Naive thymus-derived CD8-positive, alpha-beta T cell (primary cell): ENCODE data around the gene TXLNG. TPM values are rescaled to one million over a fixed set of nuclear protein-coding genes. Genes with fewer than 3 reads are reported as not detected.
A peak's percentile ranks its signal among the peaks of the same experiment; 100 is the strongest.

Experiments used
- ATAC-seq, 2 donors: fragments of 150-1000 bp; cut with Tn5 transposase in 1 of 2; sonication (Bioruptor Pico), chemical (Tn5 transposase) in 1 of 2; 1 replicate in 1 of 2; 2 replicates in 1 of 2; pipeline ENCODE4 v1.10.0; 2021; ENCODE audit warnings: mild to moderate bottlenecking in 2 of 2, moderate library complexity in 2 of 2
- POLR2A ChIA-PET: fragments of 350-600 bp; sonication (Branson Sonifier 250); formaldehyde crosslinking; loops from one replicate; lab custom pipeline; 2021; ENCODE audit warnings: antibody characterized with exemption; lab: Charles Lee
- DNase-seq, 10 donors: peaks; one replicate each; pipeline versions ENCODE4 v3.0.0 to v3.0.0-alpha.2; 2020 to 2022
- H3K27ac Mint-ChIP-seq, 10 donors: one replicate each; pipeline ENCODE4 v1.8.0; 2020 to 2022; ENCODE audit warnings: mild to moderate bottlenecking in 10 of 10, mixed read lengths in 10 of 10, moderate library complexity in 4 of 10, inconsistent platforms in 1 of 10
- H3K27me3 Mint-ChIP-seq, 5 donors: one replicate each; pipeline ENCODE4 v1.8.0; 2021 to 2022; ENCODE audit warnings: mixed read lengths in 5 of 5
- H3K36me3 Mint-ChIP-seq, 3 donors: one replicate each; pipeline ENCODE4 v1.8.0; 2020 to 2022; ENCODE audit warnings: mixed read lengths in 3 of 3, mild to moderate bottlenecking in 2 of 3, inconsistent platforms in 1 of 3
- H3K4me1 Mint-ChIP-seq, 4 donors: one replicate each; pipeline ENCODE4 v1.8.0; 2021 to 2022; ENCODE audit warnings: mixed read lengths in 4 of 4
- H3K4me3 Mint-ChIP-seq, 10 donors: one replicate each; pipeline ENCODE4 v1.8.0; 2020 to 2022; ENCODE audit warnings: mild to moderate bottlenecking in 10 of 10, mixed read lengths in 10 of 10, moderate library complexity in 6 of 10, inconsistent platforms in 1 of 10
- H3K9me3 Mint-ChIP-seq, 9 donors: one replicate each; pipeline ENCODE4 v1.8.0; 2020 to 2022; ENCODE audit warnings: mixed read lengths in 9 of 9, mild to moderate bottlenecking in 3 of 9, inconsistent platforms in 1 of 9, moderate library complexity in 1 of 9
- polyA plus RNA-seq, 3 donors: library from polyadenylated mRNA; unstranded; fragments of 300-500 nt; fragmentation: Illumina TruSeq; gene quantifications; one replicate each; pipeline ENCODE4 v1.2.3, GENCODE V29; 2021
- total RNA-seq, 8 experiments: library from RNA in 2 of 8; stranded (reverse) in 2 of 8; gene quantifications; one replicate each; pipeline ENCODE4 v1.2.3 and lab custom pipeline; 2021 to 2026

The TXLNG gene
- total and polyA plus RNA-seq, 5 experiments from 2014 or later = 15.7 to 28.4 (median 26.0) TPM

DNA sequence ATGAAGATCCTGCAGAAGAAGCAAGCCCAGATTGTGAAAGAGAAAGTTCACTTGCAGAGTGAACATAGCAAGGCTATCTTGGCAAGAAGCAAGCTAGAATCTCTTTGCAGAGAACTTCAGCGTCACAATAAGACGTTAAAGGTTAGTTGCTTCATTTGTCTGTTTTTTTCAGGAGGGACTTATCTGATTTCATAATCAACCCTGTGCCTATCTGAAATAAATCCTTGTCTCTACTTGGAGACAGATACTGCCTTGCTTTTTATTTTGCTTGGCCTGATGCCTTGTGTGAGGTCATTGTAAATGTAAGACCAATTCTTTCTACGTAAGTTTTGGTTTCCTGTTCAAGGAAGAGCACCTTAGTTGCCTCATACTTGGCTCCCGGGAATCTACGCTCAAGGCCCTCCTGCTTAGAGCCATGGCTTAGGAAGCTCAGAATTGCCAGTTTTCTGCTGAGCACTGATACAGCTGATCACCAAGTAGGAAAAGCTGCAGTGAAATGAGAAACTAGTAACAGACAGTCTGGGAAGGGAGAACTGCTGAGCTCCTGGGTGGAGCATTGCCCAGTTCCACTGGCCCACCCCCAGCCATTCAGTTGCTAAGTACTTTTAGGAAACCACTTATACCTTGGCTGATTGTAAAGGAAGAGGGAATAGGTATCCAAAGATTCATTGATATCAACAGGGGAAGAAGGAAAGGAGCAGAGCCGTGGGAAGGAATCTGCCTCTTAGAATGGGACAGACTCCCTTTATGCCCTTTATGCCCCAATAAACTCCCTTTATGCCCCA lies 42.0 kb downstream of the TXLNG start:
- Mint-ChIP-seq H3K4me3 (no peak overlapping the region), H3K9me3 (no peaks in the 10 kb centered on the region), H3K27ac (no peak overlapping the region), H3K36me3 (peaks cover 0 to 53% (median 12%) of the 10 kb centered on the region in 3 donors), H3K27me3 (no peaks in the 10 kb centered on the region), H3K4me1 (no peaks in the 10 kb centered on the region)
- ATAC-seq (no peak), DNase-seq (no peak)
- POLR2A ChIA-PET = no interaction called here

- Mint-ChIP-seq H3K9me3 (no peaks in the 10 kb centered on the region), H3K4me3 (no peak overlapping the region), H3K27me3 (no peaks in the 10 kb centered on the region), H3K4me1 (peaks cover 0 to 8% (median 5%) of the 10 kb centered on the region in 4 donors), H3K27ac (peak overlapping the region in 5 of 10 donors; percentile 8 to 73 (median 52)), H3K36me3 (peaks cover 3 to 59% (median 12%) of the 10 kb centered on the region in 3 donors)
- POLR2A ChIA-PET = no interaction called here
- DNase-seq = no peak
- ATAC-seq = no peak
Observed at GRCh38 chrX:16832301-16832700, 46.0 kb downstream of the TXLNG start.

- Mint-ChIP-seq H3K27ac (peak overlapping the region in 3 of 10 donors; percentile 11 to 43 (median 24)), H3K36me3 (peaks cover 6 to 61% (median 6%) of the 10 kb centered on the region in 3 donors), H3K4me3 (no peak overlapping the region), H3K4me1 (peaks cover 0 to 8% (median 5%) of the 10 kb centered on the region in 4 donors), H3K27me3 (no peaks in the 10 kb centered on the region), H3K9me3 (no peaks in the 10 kb centered on the region)
- DNase-seq = no peak
- no peak for ATAC-seq
- POLR2A ChIA-PET = no interaction called here
Observed at GRCh38 chrX:16834806-16835205, 48.5 kb downstream of the TXLNG start.

GRCh38 chrX:16836371-16836770 lies 50.1 kb downstream of the TXLNG start:
- Mint-ChIP-seq H3K9me3 (no peaks in the 10 kb centered on the region), H3K27me3 (no peaks in the 10 kb centered on the region), H3K36me3 (peaks cover 6 to 68% (median 8%) of the 10 kb centered on the region in 3 donors), H3K4me1 (peaks cover 0 to 8% (median 5%) of the 10 kb centered on the region in 4 donors), H3K4me3 (no peak overlapping the region), H3K27ac (peak overlapping the region in 5 of 10 donors; percentile 31 to 85 (median 74))
- DNase-seq (peak in 4 of 10 donors; percentile 4 to 7 (median 4)), ATAC-seq (peak; percentile 68 to 70)
- POLR2A ChIA-PET = no interaction called here

GRCh38 chrX:16838202-16839066 lies 52.2 kb downstream of the TXLNG start:
- ATAC-seq = no peak

GRCh38 chrX:16839219-16839851 lies 53.1 kb downstream of the TXLNG start:
- DNase-seq = no peak
- Mint-ChIP-seq H3K4me1 (peaks cover 0 to 8% (median 5%) of the 10 kb centered on the region in 4 donors), H3K27me3 (no peaks in the 10 kb centered on the region), H3K36me3 (peaks cover 0 to 69% (median 8%) of the 10 kb centered on the region in 3 donors), H3K4me3 (no peak overlapping the region), H3K27ac (peak overlapping the region in 8 of 10 donors; percentile 8 to 81 (median 56)), H3K9me3 (no peaks in the 10 kb centered on the region)
- no peak for ATAC-seq
- POLR2A ChIA-PET = no interaction called here

More at GRCh38 chrX:16838202-16839066, 52.2 kb downstream of the TXLNG start:
- DNase-seq = no peak
- POLR2A ChIA-PET = no interaction called here
- H3K9me3 Mint-ChIP-seq = no peaks in the 10 kb centered on the region
- H3K36me3 Mint-ChIP-seq = peaks cover 0 to 71% (median 8%) of the 10 kb centered on the region in 3 donors
- H3K27me3 Mint-ChIP-seq = no peaks in the 10 kb centered on the region
- H3K4me3 Mint-ChIP-seq = no peak overlapping the region
- peaks cover 0 to 8% (median 5%) of the 10 kb centered on the region in 4 donors for H3K4me1 Mint-ChIP-seq
- peak overlapping the region in 5 of 10 donors; percentile 12 to 83 (median 53) for H3K27ac Mint-ChIP-seq

- POLR2A ChIA-PET = interaction anchor here (0.5 to 0.6 kb wide), 2 partner anchors 38 to 47 kb away, joined by 3 to 5 read pairs; no protein-coding TSS in a partner anchor
- no peaks in the 10 kb centered on the region for H3K27me3 Mint-ChIP-seq
Observed at GRCh38 chrX:16839852-16840460, 53.7 kb downstream of the TXLNG start.

GRCh38 chrX:16842684-16843083 lies 56.4 kb downstream of the TXLNG start:
- H3K9me3 Mint-ChIP-seq = no peaks in the 10 kb centered on the region
- no peak overlapping the region for H3K4me3 Mint-ChIP-seq
- POLR2A ChIA-PET = no interaction called here
- H3K27ac Mint-ChIP-seq = no peak overlapping the region
- ATAC-seq (no peak), DNase-seq (no peak)
- H3K4me1 Mint-ChIP-seq = peaks cover 0 to 1% (median 0%) of the 10 kb centered on the region in 4 donors
- no peaks in the 10 kb centered on the region for H3K27me3 Mint-ChIP-seq
- H3K36me3 Mint-ChIP-seq = peaks cover 5 to 78% (median 9%) of the 10 kb centered on the region in 3 donors

More at GRCh38 chrX:16839852-16840460, 53.7 kb downstream of the TXLNG start:
- Mint-ChIP-seq H3K4me3 (no peak overlapping the region), H3K36me3 (peaks cover 3 to 70% (median 8%) of the 10 kb centered on the region in 3 donors), H3K4me1 (peaks cover 0 to 8% (median 5%) of the 10 kb centered on the region in 4 donors), H3K9me3 (no peaks in the 10 kb centered on the region), H3K27ac (peak overlapping the region in 4 of 10 donors; percentile 8 to 69 (median 29))
- DNase-seq = no peak
- ATAC-seq = no peak

DNA sequence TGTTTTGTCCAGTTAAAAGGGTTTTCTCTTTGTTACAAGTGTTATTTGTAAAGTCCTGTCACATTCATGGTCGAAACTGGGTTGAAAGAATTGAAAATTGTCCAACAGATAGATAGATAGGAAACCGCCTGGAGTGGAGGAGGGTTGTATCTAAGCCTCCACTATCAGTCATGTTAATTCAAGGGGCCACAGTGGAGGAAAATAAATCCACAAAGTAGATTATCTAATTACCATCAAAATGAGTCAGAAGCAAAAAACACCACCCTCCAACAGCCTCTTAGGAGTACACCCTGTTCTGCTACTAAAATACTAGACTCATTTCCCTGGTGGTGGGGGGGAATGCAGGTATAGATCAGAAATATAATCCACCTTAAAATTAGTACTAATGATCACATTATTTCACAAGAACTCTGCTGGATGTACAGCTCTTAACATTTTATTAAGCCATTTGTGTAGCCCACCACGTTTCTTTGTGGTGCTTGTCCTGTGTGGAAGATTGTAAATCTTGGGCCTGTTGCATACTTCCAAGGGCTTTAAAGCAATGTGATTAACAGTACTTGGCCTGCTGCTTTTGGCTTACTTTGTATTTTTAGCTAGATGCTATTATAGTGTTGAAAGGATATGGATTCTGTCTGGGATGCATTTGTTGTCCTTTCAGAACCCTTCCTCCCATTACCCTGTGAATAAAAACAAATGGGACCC lies 57.1 kb downstream of the TXLNG start:
- peaks cover 5 to 80% (median 9%) of the 10 kb centered on the region in 3 donors for H3K36me3 Mint-ChIP-seq
- ATAC-seq (no peak), DNase-seq (no peak)
- POLR2A ChIA-PET = no interaction called here
- no peaks in the 10 kb centered on the region for H3K9me3 Mint-ChIP-seq
- H3K4me3 Mint-ChIP-seq = no peak overlapping the region
- H3K27me3 Mint-ChIP-seq = no peaks in the 10 kb centered on the region
- peak overlapping the region in 2 of 10 donors; percentile 19 to 75 for H3K27ac Mint-ChIP-seq
- H3K4me1 Mint-ChIP-seq = peaks cover 0 to 1% (median 0%) of the 10 kb centered on the region in 4 donors

DNA sequence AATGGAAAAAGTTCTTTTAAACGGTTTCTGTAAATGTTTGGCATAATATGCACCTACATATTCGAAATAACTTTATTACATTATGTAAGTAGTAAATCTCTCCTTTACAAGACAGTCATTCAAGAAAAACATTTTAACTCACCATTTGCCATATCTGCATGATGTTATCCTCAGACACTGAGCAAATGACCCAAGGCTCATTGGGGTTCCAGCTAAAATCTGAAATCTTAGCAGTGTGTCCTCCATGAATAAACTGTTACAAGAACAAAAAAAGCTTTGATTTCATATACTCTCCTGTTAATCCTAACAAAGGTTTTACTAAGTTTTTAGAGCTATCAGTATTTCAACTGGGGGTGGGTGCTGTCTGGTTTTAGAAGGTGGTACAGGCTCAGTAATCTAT lies 59.4 kb downstream of the TXLNG start:
- peaks cover 0 to 1% (median 0%) of the 10 kb centered on the region in 4 donors for H3K4me1 Mint-ChIP-seq
- POLR2A ChIA-PET = no interaction called here
- peak overlapping the region in 1 of 10 donors; percentile 39 for H3K27ac Mint-ChIP-seq
- H3K27me3 Mint-ChIP-seq = no peaks in the 10 kb centered on the region
- DNase-seq = no peak
- peaks cover 2 to 83% (median 9%) of the 10 kb centered on the region in 3 donors for H3K36me3 Mint-ChIP-seq
- no peak for ATAC-seq
- no peak overlapping the region for H3K4me3 Mint-ChIP-seq
- no peaks in the 10 kb centered on the region for H3K9me3 Mint-ChIP-seq

DNA sequence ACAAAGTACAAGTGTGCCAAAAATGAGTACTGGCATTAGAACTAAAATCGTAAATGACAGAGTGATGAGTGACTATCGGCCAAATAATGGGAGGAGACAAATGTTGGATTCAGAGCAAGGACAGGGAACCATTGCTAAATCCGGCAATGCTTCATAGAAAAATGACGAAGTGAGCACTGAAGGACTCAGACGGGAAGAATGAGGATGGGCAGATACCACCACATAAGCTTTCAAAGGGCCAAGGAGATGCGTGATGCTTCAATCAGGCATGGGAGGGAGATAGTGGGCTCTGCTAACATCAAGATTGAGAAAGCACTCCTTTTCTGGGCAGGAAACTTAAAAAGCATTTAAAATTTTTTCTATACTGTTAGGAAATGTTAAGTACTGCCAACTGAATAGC lies 62.3 kb downstream of the TXLNG start:
- H3K27me3 Mint-ChIP-seq = no peaks in the 10 kb centered on the region
- POLR2A ChIA-PET = no interaction called here
- H3K4me3 Mint-ChIP-seq = no peak overlapping the region
- no peak for ATAC-seq
- H3K36me3 Mint-ChIP-seq = peaks cover 0 to 82% (median 9%) of the 10 kb centered on the region in 3 donors
- H3K4me1 Mint-ChIP-seq = peaks cover 0 to 1% (median 0%) of the 10 kb centered on the region in 4 donors
- peak overlapping the region in 2 of 10 donors; percentile 22 to 44 for H3K27ac Mint-ChIP-seq
- no peaks in the 10 kb centered on the region for H3K9me3 Mint-ChIP-seq
- DNase-seq = no peak
